ENCODE measurements around the gene GLI3. TPM values are rescaled to one million over a fixed set of nuclear protein-coding genes. Genes with fewer than 3 reads are reported as not detected.

The GLI3 gene
- total RNA-seq, 4 donors from 2014 or later: 16.5 to 105 (median 22.6) TPM

DNA sequence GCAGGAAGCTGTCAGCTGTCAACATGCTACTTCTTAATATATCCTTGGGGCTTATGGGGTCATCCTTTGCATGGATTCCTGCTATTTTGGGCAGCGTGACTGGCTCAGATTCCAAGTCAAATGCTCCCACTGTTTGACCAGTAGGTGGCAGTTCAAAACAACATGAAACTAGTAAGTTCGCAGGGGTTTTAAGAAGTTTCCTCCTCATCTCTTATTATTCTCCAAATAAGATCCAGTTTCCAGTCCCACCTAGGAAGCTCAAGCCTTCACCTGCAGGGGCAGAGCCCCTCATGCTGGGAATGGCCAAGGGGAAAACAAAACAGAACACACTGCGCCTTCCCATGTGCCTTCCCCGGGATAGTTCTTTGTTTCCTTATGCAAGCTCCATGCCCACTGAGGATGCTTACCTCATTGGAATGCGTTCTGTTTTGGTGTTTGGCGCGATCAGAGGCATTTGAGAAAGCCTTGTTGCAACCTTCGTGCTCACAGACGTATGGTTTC lies 259.8 kb downstream of the GLI3 start:
- Histone ChIP-seq H3K9me3 (no peaks in the 10 kb centered on the region), H3K27me3 (no peaks in the 10 kb centered on the region), H3K27ac (peak overlapping the region; percentile 21 to 28), H3K4me3 (no peak overlapping the region), H3K36me3 (no peaks in the 10 kb centered on the region), H3K4me1 (peaks cover 0 to 7% of the 10 kb centered on the region in 2 donors)
- TF ChIP-seq, protein P1, sequence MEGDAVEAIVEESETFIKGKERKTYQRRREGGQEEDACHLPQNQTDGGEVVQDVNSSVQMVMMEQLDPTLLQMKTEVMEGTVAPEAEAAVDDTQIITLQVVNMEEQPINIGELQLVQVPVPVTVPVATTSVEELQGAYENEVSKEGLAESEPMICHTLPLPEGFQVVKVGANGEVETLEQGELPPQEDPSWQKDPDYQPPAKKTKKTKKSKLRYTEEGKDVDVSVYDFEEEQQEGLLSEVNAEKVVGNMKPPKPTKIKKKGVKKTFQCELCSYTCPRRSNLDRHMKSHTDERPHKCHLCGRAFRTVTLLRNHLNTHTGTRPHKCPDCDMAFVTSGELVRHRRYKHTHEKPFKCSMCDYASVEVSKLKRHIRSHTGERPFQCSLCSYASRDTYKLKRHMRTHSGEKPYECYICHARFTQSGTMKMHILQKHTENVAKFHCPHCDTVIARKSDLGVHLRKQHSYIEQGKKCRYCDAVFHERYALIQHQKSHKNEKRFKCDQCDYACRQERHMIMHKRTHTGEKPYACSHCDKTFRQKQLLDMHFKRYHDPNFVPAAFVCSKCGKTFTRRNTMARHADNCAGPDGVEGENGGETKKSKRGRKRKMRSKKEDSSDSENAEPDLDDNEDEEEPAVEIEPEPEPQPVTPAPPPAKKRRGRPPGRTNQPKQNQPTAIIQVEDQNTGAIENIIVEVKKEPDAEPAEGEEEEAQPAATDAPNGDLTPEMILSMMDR (IDR thresholded peaks at IDR 0.05): peak; percentile 57 to 76 (median 63)
- TF ChIP-seq POLR2A (IDR thresholded peaks at IDR 0.05): no peak
- intact Hi-C loops (cut with DNase I; ENCODE audit: low total_unique reads): no loop called here
- peak in 1 of 2 donors; percentile 44 for DNase-seq

DNA sequence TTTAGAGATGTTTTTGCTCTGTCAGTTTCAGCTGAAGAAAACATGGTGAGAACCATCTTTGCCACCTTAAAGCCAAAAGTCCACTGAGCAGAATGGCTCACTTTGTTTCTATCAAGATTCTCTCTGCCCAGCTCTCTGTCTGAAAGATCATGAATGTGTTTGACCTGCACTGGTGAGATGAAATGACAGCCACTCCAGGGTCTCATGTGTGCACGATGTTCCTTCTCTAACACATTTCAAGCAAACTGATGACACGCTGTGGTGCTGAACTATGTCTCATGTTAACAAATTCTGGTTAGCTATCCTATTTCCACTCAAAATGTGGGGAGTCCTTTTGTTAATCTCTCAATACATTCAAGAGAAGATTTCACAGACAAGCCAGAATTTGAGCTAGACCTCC lies 260.6 kb downstream of the GLI3 start:
- no peak for DNase-seq
- H3K9me3 ChIP-seq: no peaks in the 10 kb centered on the region
- TF ChIP-seq, protein P1 (IDR thresholded peaks at IDR 0.05): no peak
- H3K27me3 ChIP-seq: no peaks in the 10 kb centered on the region
- peaks cover 0 to 7% of the 10 kb centered on the region in 2 donors for H3K4me1 ChIP-seq
- intact Hi-C loops (cut with DNase I; ENCODE audit: low total_unique reads): no loop called here
- H3K4me3 ChIP-seq: no peak overlapping the region
- no peak overlapping the region for H3K27ac ChIP-seq
- no peaks in the 10 kb centered on the region for H3K36me3 ChIP-seq

DNA sequence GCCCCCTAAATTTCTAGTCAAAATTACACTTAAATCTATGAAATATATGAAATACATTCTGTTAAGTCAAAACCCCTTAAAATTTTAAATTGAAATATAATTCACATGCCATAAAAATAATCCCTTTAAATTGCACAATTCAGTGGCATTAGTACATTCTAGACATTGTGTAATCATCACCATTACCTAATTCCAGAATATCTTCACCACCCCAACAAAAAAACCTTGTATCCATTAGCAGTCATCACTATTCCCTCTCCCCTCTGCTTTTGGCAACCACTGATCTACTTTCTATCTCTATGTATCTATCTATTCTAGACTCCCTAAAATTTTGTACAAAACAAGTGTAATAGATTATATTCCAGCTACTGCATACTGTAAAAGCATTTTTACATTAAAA lies 261.2 kb downstream of the GLI3 start:
- Histone ChIP-seq H3K4me1 (peaks cover 0 to 7% of the 10 kb centered on the region in 2 donors), H3K27ac (no peak overlapping the region)
- intact Hi-C loops (cut with DNase I; ENCODE audit: low total_unique reads): no loop called here

DNA sequence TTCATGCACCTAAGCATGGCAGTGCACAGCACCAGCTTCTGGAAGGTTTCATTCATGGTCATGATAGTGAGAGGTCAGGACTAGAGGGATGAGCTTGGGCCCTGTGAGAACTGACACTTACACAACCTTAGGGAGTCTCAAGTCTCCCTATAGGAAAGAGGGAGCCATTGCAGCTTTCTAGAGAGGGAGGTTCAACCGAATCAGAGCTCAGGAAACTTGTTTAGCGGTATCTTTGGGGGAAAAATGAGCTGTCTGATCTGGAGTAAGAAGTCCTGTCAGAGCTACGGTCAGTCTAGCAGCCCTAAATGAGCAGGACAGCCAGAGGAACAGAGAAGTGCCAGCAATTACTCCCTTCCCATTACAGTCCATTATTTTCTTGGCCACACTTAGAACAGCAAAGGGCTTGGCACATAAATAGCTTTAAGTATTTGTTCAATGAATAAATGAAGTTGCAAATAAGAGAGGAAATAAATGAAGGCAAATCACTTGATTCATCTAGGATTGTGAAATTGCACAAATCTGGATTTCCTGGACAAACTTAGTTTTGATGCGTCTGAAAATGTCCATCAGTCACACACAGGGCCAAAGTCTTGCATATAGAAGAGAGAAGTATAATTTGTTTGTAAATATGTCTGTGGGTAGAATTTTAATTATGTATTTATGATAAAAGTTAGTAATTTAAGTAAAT lies 262.0 kb downstream of the GLI3 start:
- no peaks in the 10 kb centered on the region for H3K36me3 ChIP-seq
- no peak overlapping the region for H3K27ac ChIP-seq
- no peaks in the 10 kb centered on the region for H3K9me3 ChIP-seq
- peaks cover 0 to 7% of the 10 kb centered on the region in 2 donors for H3K4me1 ChIP-seq
- intact Hi-C loops (cut with DNase I; ENCODE audit: low total_unique reads): no loop called here
- no peaks in the 10 kb centered on the region for H3K27me3 ChIP-seq
- H3K4me3 ChIP-seq: no peak overlapping the region
- TF ChIP-seq, protein P1 (IDR thresholded peaks at IDR 0.05): no peak
- TF ChIP-seq POLR2A (IDR thresholded peaks at IDR 0.05): no peak
- no peak for DNase-seq

More for the DNA sequence above, 261.2 kb downstream of the GLI3 start:
- no peaks in the 10 kb centered on the region for H3K9me3 ChIP-seq
- H3K4me3 ChIP-seq: no peak overlapping the region
- no peaks in the 10 kb centered on the region for H3K27me3 ChIP-seq
- TF ChIP-seq, protein P1 (IDR thresholded peaks at IDR 0.05): no peak
- TF ChIP-seq POLR2A (IDR thresholded peaks at IDR 0.05): no peak
- H3K36me3 ChIP-seq: no peaks in the 10 kb centered on the region
- DNase-seq: no peak

DNA sequence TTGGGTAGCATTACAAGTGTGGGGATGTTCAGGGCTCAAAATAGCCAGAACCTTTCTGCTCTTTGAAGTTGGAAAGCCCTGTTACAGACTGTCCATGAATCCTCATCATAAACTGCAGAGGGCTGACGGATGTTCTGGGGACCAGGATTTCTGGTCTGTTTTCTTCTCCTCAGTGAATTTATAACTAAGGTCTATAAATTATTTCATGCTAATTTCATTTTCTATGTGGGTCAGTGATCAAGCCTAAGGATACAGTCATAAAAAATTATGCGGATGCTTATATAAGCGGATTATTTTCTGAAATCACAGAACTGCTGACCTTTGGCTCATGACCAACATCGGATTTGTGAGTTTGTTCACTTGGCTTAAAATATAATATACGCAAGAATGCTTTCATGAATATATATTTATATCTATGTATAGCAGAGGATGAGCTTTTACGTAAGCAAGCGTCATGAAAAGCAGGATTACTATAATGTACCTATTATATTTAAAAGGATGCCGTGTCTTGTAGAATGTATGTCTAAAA lies 263.7 kb downstream of the GLI3 start:
- H3K36me3 ChIP-seq: no peaks in the 10 kb centered on the region
- intact Hi-C loops (cut with DNase I; ENCODE audit: low total_unique reads): no loop called here
- no peaks in the 10 kb centered on the region for H3K9me3 ChIP-seq
- H3K27ac ChIP-seq: no peak overlapping the region
- no peak for TF ChIP-seq POLR2A (IDR thresholded peaks at IDR 0.05)
- TF ChIP-seq, protein P1 (IDR thresholded peaks at IDR 0.05): no peak
- H3K4me1 ChIP-seq: peaks cover 0 to 7% of the 10 kb centered on the region in 2 donors
- no peak for DNase-seq
- no peak overlapping the region for H3K4me3 ChIP-seq
- H3K27me3 ChIP-seq: no peaks in the 10 kb centered on the region
